Liver (tissue), 9 donors: ENCODE measurements around the gene GDF9. TPM values are rescaled to one million over a fixed set of nuclear protein-coding genes. Genes with fewer than 3 reads are reported as not detected.

ENCODE experiments used
- DNase-seq: peaks from one replicate; pipeline ENCODE4 v3.0.0-alpha.2; 2017; ENCODE audit warnings: low spot score
- H3K27ac ChIP-seq, 2 donors: one replicate each; pipeline ENCODE4 v1.7.0; 2013; ENCODE audit warnings: inconsistent platforms in 2 of 2, low read length in 2 of 2, control low read depth in 1 of 2, low read depth in 1 of 2, mild to moderate bottlenecking in 1 of 2
- H3K27me3 ChIP-seq, 4 donors: one replicate each; pipeline versions ENCODE4 v1.6.1 to v1.7.0; 2013; ENCODE audit warnings: low read length in 3 of 4, inconsistent platforms in 1 of 4, mild to moderate bottlenecking in 1 of 4, moderate library complexity in 1 of 4; ENCODE audit not compliant: control insufficient read depth in 4 of 4, insufficient read depth in 4 of 4
- H3K36me3 ChIP-seq, 4 donors: one replicate each; pipeline versions ENCODE4 v1.6.1 to v1.7.0; 2013; ENCODE audit warnings: low read length in 3 of 4, mild to moderate bottlenecking in 3 of 4, low read depth in 1 of 4, moderate library complexity in 1 of 4; ENCODE audit not compliant: control insufficient read depth in 4 of 4, insufficient read depth in 3 of 4
- H3K4me1 ChIP-seq, 4 donors: one replicate each; pipeline versions ENCODE4 v1.6.1 to v1.7.0; 2013; ENCODE audit warnings: low read length in 3 of 4, mild to moderate bottlenecking in 3 of 4, moderate library complexity in 1 of 4; ENCODE audit not compliant: control insufficient read depth in 4 of 4, insufficient read depth in 4 of 4
- H3K4me3 ChIP-seq, 3 donors: one replicate each; pipeline versions ENCODE4 v1.6.1 to v1.7.0; 2013; ENCODE audit warnings: low read length in 3 of 3, control low read depth in 1 of 3, low read depth in 1 of 3, mild to moderate bottlenecking in 1 of 3
- H3K9ac ChIP-seq, 2 donors: one replicate each; pipeline ENCODE4 v1.7.0; 2013; ENCODE audit warnings: low read length in 2 of 2, mild to moderate bottlenecking in 2 of 2, moderate library complexity in 2 of 2, control low read depth in 1 of 2, low read depth in 1 of 2
- H3K9me3 ChIP-seq, 4 donors: one replicate each; pipeline versions ENCODE4 v1.6.1 to v1.7.0; 2013; ENCODE audit warnings: low read length in 3 of 4; ENCODE audit not compliant: control insufficient read depth in 4 of 4
- CTCF ChIP-seq: fragments of 150-350 bp; IDR thresholded peaks from 2 replicates; pipeline ENCODE4 v1.5.1; 2017; ENCODE audit warnings: improper control_type of control experiment, low read depth, low read length; ENCODE audit not compliant: missing input control
- EGR1 ChIP-seq, 2 donors: IDR thresholded peaks; 2 replicates each; pipeline ENCODE4 v1.6.1; 2016 to 2018; ENCODE audit warnings: antibody characterized with exemption in 2 of 2, low read depth in 2 of 2
- FOXA1 ChIP-seq: IDR thresholded peaks from 2 replicates; pipeline ENCODE4 v1.6.1; 2016; ENCODE audit warnings: antibody characterized with exemption
- GABPA ChIP-seq, 2 donors: IDR thresholded peaks in 1 of 2; conservative IDR thresholded peaks in 1 of 2; 2 replicates each; pipeline ENCODE4 v1.6.1; 2016; ENCODE audit warnings: antibody characterized with exemption in 2 of 2, mild to moderate bottlenecking in 1 of 2, moderate library complexity in 1 of 2
- HNF4A ChIP-seq, 2 donors: conservative IDR thresholded peaks; 2 replicates each; pipeline ENCODE4 v1.6.1; 2016; ENCODE audit warnings: antibody characterized with exemption in 2 of 2, mild to moderate bottlenecking in 2 of 2
- HNF4G ChIP-seq: IDR thresholded peaks from 2 replicates; pipeline ENCODE4 v1.6.1; 2016; ENCODE audit warnings: antibody characterized with exemption
- JUND ChIP-seq, 2 donors: IDR thresholded peaks; 2 replicates each; pipeline ENCODE4 v1.6.1; 2016; ENCODE audit warnings: antibody characterized with exemption in 2 of 2
- RAD21 ChIP-seq, 2 donors: IDR thresholded peaks; 2 replicates each; pipeline ENCODE4 v1.6.1; 2016; ENCODE audit warnings: antibody characterized with exemption in 2 of 2, mild to moderate bottlenecking in 2 of 2
- REST ChIP-seq: IDR thresholded peaks from 2 replicates; pipeline ENCODE4 v1.6.1; 2016; ENCODE audit warnings: antibody characterized with exemption, mild to moderate bottlenecking
- RXRA ChIP-seq, 2 donors: IDR thresholded peaks; 2 replicates each; pipeline ENCODE4 v1.6.1; 2017 to 2018; ENCODE audit warnings: antibody characterized with exemption in 2 of 2, mild to moderate bottlenecking in 1 of 2
- TAF1 ChIP-seq: conservative IDR thresholded peaks from 2 replicates; pipeline ENCODE4 v1.6.1; 2016; ENCODE audit warnings: antibody characterized with exemption, mild to moderate bottlenecking
- WGBS: extraction: QIAGEN DNeasy Blood & Tissue Kit; methylation state at CpG from one replicate; pipeline ENCODE4 v1.1.7; 2013; 5-methylcytosine and 5-hydroxymethylcytosine counted together
- polyA plus RNA-seq, 2 donors: library from polyadenylated mRNA; stranded (reverse) in 1 of 2; unstranded in 1 of 2; fragments of 200-250 nt in 1 of 2; fragments of >200 nt in 1 of 2; fragmentation: Nextera tagmentation in 1 of 2; extraction: Ambion mirVana in 1 of 2; gene quantifications; one replicate each; pipeline versions ENCODE4 v1.2.1 to v1.2.3, GENCODE V29; 2013 to 2015
- total RNA-seq, 2 donors: library from RNA; depleted of rRNA; stranded (reverse); fragments of >200 nt; gene quantifications; one replicate each; pipeline ENCODE4 v1.2.3, GENCODE V29; 2014
- TF ChIP-seq, protein P1 (sequence below): IDR thresholded peaks from 2 replicates; pipeline ENCODE4 v1.6.1; 2016; ENCODE audit warnings: antibody characterized with exemption
- TF ChIP-seq, protein P2 (sequence below): IDR thresholded peaks from 2 replicates; pipeline ENCODE4 v1.6.1; 2016; ENCODE audit warnings: antibody characterized with exemption
- TF ChIP-seq, protein P3 (sequence below): IDR thresholded peaks from 2 replicates; pipeline ENCODE4 v1.6.1; 2016; ENCODE audit warnings: antibody characterized with exemption
- donor health status: healthy.
- donor health status: healthy.
- donor health status: healthy.
- donor health status: healthy.
- donor health status: healthy.

Gene GDF9
- total and polyA plus RNA-seq, 4 donors, result 0.08 to 0.10 (median 0.08) TPM; not detected in 1

DNA sequence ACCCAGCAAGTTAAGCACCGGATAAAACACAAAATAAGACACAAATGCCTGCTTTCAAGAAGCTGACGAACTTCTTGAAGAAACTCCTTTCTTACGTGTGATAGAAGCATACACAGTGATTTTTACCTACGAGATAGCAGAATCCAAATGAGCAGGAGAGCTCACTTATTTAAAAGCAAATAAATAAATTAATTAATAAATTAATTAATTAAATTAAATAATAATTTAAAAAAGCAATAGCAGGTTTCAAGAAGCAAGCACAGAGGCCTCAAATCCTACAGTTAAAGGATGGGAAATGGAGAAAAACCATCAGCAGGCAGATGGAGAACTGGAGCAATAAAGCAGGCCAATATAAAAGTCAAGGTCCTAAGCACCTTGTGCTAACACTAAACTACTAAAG lies 24.5 kb upstream of the GDF9 start:
- Histone ChIP-seq H3K9ac (no peak overlapping the region), H3K4me3 (no peak overlapping the region), H3K4me1 (no peaks in the 10 kb centered on the region), H3K27ac (no peak overlapping the region), H3K27me3 (no peaks in the 10 kb centered on the region), H3K9me3 (no peaks in the 10 kb centered on the region), H3K36me3 (peaks cover 8 to 84% (median 78%) of the 10 kb centered on the region in 4 donors)
- 97% methylated on average over 4 of the region's 4 CpGs for WGBS
- no peak for TF ChIP-seq RAD21 (IDR thresholded peaks at IDR 0.05)
- TF ChIP-seq, protein P1, sequence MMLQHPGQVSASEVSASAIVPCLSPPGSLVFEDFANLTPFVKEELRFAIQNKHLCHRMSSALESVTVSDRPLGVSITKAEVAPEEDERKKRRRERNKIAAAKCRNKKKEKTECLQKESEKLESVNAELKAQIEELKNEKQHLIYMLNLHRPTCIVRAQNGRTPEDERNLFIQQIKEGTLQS, result no peak
- no peak for TF ChIP-seq HNF4A (conservative IDR thresholded peaks at IDR 0.05)
- TF ChIP-seq EGR1 (IDR thresholded peaks at IDR 0.05; ENCODE audit: low read depth in 2 of 2), result no peak
- TF ChIP-seq GABPA (IDR thresholded peaks at IDR 0.05 in 1 of 2, conservative IDR thresholded peaks at IDR 0.05 in 1 of 2), result no peak
- no peak for TF ChIP-seq JUND (IDR thresholded peaks at IDR 0.05)
- TF ChIP-seq CTCF, result no peak
- no peak for DNase-seq

GRCh38 chr5:132889501-132889900 lies 23.2 kb upstream of the GDF9 start:
- no peak for DNase-seq
- no peaks in the 10 kb centered on the region for H3K4me1 ChIP-seq
- H3K27ac ChIP-seq, result no peak overlapping the region
- no peaks in the 10 kb centered on the region for H3K9me3 ChIP-seq
- H3K9ac ChIP-seq, result no peak overlapping the region
- TF ChIP-seq, protein P2, sequence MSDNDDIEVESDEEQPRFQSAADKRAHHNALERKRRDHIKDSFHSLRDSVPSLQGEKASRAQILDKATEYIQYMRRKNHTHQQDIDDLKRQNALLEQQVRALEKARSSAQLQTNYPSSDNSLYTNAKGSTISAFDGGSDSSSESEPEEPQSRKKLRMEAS, result no peak
- TF ChIP-seq REST (no peak), HNF4G (no peak), JUND (IDR thresholded peaks at IDR 0.05) (no peak), GABPA (IDR thresholded peaks at IDR 0.05 in 1 of 2, conservative IDR thresholded peaks at IDR 0.05 in 1 of 2) (no peak), FOXA1 (no peak), RXRA (IDR thresholded peaks at IDR 0.05) (no peak), RAD21 (IDR thresholded peaks at IDR 0.05) (no peak), HNF4A (conservative IDR thresholded peaks at IDR 0.05) (no peak), TAF1 (no peak)
- TF ChIP-seq, protein P3, sequence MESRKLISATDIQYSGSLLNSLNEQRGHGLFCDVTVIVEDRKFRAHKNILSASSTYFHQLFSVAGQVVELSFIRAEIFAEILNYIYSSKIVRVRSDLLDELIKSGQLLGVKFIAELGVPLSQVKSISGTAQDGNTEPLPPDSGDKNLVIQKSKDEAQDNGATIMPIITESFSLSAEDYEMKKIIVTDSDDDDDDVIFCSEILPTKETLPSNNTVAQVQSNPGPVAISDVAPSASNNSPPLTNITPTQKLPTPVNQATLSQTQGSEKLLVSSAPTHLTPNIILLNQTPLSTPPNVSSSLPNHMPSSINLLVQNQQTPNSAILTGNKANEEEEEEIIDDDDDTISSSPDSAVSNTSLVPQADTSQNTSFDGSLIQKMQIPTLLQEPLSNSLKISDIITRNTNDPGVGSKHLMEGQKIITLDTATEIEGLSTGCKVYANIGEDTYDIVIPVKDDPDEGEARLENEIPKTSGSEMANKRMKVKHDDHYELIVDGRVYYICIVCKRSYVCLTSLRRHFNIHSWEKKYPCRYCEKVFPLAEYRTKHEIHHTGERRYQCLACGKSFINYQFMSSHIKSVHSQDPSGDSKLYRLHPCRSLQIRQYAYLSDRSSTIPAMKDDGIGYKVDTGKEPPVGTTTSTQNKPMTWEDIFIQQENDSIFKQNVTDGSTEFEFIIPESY, result no peak
- TF ChIP-seq, protein P1, result no peak
- no peaks in the 10 kb centered on the region for H3K27me3 ChIP-seq
- H3K4me3 ChIP-seq, result no peak overlapping the region
- H3K36me3 ChIP-seq, result peaks cover 8 to 82% (median 71%) of the 10 kb centered on the region in 4 donors
